GM18511 (cell line): Measurements from ENCODE around the gene STMN1.
"Not testable (repeated sequence)": the region's sequence is repeated elsewhere in the genome, so short reads cannot be mapped to it uniquely, and the experiment has no call there.

Experiments used
- ATAC-seq: cut with Tn5 transposase; IDR thresholded peaks from one replicate; pipeline ENCODE4 v1.9.1; 2021; ENCODE audit warnings: mild to moderate bottlenecking, moderate library complexity; ENCODE audit not compliant: unreplicated experiment

Gene STMN1

DNA sequence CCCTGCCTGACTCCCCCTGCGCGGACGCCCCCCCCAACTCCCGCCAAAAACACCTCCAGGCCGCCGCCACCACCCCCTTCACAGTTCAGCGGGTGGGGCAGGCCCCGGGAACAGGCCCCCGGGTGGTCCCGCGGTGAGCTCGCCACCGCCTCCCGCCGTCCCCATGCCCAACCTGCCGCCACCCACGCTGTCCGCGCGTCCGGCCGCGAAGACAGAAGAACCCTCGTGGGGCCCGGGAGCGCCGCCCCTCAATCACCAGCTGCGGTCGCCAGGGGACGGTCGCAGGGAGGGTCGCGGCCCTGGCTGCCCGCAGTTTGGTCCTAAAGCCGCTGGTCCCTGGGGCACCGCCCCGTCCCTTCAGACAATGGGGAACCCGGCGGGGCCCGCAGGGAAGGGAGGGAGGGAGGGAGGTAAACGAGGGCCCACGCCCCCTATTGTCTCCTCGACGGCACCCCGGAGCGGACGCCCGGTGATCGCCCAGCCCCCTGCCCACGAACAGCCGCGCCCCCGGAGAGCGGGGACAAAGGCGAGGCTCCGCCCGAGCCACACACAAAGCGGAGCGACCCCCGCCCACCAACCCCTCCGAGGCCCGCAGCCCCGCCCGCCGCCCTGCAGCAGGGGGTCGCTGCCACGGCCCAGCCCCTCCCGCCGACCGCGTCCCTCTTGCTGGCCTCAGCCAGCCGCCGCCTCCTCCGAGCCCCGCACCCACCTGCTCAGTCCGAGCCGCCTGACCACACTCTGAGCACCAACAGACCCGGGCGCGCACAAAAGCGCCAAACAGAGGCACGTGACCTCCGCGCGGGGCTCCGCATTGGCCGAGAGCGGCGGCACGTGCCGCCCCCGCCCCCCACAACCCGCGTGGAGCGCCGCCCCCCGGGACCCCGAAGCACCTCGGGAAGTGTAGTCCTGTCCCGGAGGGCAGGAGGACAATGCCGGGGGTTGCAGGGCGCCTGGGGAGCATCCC, at the start of gene STMN1:
STMN1 (minus strand) TSS at position 740 of the 964 bp plus-strand sequence. CDS start 1,743 bp downstream, outside the sequence.
- ATAC-seq, result peak; percentile 72

DNA sequence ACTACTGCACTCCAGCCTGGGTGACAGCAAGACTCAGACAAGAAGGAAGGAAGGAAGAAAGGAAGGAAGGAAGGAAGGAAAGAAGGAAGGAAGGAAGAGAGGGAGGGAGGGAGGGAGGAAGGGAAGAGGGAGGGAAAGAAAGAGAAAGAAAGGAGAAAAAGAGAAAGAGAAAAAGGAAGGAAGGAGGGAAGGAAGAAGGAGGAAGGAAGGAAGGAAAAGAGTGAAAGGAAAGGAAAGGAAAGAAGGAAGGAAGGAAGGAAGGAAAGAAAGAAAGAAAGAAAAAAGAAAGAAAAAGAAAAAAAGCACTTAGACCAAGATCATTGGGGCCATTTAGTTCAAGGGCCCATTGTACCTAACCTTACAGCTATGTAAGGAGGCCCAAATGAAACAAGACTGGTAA, 49.3 kb upstream of the STMN1 start:
- no peak for ATAC-seq

DNA sequence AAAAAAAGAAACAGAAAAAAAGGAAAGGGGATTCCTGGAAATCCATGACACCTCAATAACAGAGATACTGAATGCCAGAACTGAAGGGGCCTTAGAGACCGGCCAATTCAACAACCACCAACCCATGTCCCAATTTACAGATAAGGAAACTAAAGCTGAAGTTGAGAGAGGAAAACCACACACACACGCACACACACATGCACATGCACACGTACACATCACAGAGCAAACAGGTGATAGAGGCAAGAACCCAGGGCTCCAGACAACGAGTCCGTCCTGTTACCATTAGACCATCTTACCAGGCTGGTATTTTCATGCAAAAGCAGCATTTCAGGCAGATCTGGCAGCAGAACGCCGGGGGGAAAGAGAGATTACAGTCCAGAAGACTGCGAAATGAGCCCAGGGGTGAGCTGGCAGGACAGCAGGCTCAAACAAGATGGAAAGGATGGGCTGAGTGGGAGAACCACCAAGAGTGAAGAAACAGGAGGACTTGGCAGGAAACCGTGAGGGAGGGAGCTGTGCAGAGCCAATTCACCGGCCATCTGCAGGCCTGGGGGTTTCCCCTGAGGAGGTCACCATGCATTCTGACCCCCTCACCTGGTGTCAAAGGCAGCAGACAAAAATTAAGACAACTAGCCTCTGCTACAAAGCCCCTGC, 48.2 kb upstream of the STMN1 start:
- no peak for ATAC-seq

DNA sequence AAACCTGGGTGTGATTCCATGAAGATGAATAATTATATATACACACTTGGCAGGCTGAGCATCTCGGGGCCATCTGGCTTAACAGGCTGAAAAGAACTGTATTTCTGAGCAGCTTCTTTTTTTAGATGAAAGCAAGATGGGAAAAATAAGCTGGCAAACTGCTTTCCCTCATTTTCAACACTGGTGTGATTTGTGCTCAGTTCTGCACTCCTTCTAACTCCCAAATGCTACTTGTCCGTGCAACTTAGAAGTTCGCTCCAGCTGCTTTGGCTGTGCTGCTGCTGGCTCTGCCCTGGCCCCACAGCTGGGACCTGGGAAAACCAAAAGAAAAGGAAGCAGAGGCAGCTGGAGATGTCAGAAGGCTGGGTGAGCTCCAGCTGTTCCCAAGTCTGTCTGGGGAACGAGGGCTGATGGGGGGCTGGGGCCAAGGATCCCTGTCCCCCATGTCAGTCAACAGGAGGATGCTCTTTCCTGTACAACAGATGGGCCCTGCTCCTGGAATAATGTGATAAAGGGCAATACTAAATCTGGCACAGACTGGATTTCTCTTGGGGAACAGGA, 46.7 kb upstream of the STMN1 start:
- ATAC-seq, result no peak

DNA sequence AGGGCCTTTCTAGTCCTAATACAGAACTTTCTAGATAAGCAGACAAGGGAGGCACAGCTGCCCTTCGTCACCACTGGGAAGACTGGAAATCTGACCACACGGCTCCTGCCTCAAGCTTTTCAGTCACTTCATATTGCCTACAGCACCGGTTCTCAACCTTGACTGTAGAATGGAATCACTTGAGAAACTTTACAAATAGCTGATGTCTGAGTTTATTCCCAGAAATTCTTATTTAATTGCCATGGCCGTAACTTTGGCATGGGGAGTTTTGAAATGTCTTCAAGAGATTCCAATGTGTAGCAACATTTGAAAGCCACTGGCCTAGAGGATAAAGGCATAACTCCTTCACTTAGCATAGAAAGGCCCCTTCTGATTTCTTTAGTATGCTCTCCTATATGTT, 42.4 kb upstream of the STMN1 start:
- no peak for ATAC-seq

DNA sequence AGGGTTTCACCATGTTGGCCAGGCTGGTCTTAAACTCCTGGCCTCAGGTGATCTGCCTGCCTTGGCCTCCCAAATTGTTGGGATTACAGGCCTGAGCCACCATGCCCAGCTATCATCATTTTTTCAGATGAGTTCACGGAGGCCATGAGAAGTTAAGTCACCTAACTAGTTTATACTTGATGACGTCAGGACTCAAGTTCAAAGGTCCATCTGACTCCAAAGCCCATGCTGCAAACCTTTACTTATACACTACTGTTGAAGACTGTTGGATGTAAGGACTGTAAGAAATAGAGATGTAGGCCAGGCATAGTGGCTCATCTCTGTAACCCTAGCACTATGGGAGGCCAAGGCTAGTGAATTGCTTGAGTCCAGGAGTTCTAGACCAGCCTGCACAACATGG, 40.8 kb upstream of the STMN1 start:
- no peak for ATAC-seq

DNA sequence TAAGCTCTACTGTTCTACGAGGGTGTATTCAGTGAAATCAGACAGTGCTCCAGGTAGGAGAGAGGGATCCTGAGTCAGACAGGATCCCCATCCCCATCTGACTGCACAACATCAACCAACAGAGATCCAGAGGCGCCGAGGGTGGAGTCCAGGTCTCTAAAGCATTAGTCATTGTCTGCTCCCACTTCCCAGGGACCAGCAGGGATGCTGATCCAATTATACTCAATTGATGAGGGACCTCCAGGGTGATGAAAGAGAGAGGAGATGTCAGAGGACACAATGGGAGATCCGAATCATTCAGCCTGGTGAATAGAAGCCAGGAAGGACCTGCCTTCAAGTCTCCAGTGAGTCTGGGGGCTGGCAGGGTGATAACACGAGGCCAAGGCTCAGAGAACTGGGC, 39.5 kb upstream of the STMN1 start:
- ATAC-seq, result no peak

DNA sequence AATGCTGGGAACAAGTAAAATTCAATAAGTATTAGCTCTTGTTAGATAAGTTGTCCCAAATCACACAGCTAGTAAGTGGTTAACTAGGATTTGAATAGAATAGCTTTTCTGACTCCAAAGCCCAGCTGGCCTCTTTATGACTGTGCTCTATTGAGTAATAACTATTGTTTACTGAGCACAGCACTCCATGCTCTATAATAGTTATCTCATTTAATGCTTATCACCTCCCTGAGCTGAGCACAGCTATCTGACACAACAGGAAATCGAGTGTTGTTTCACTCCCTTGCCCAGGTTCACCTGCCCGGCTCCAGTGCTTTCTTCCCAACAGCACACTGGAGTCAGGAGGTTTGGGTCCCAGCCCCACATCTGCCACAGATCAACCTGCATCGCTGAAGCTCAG, 38.8 kb upstream of the STMN1 start:
- ATAC-seq, result no peak

DNA sequence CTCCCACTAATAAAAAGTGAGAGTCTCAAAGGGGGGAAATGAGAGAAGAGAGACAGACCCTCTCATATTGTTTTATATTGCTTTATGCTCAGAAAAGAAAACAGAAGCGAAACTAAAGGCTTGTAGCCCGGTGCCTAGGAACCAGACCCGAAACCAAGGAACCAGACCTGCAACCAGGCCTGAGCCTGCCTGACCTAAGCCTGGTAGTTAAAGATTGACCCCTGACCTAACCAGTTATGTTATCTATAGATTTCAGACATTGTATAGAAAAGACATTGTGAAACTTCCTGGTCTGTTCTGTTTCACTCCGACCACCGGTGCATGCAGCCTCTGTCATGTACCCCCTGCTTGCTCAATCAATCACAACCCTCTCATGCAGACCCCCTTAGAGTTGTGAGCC, 37.3 kb upstream of the STMN1 start:
- ATAC-seq, result not testable (repeated sequence)

DNA sequence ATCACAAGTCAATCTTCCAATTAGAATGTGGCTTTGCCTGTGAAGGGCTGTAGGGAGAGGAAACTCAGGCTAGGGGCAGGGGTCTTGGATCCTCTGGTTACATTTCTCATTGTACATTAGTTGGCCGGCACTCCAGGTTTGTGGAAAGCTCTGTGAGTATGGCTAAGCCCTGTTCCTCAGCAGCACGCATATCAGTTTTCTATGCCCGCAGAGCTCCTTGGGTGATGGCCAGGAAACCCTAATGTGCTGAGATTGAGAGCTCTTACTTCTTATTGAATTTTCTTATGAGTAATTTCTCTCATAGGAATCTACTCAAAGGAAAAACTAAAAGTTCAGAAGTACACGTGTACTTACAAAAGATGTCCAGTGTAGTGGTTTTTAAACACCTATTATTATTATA, 30.7 kb upstream of the STMN1 start:
- no peak for ATAC-seq

DNA sequence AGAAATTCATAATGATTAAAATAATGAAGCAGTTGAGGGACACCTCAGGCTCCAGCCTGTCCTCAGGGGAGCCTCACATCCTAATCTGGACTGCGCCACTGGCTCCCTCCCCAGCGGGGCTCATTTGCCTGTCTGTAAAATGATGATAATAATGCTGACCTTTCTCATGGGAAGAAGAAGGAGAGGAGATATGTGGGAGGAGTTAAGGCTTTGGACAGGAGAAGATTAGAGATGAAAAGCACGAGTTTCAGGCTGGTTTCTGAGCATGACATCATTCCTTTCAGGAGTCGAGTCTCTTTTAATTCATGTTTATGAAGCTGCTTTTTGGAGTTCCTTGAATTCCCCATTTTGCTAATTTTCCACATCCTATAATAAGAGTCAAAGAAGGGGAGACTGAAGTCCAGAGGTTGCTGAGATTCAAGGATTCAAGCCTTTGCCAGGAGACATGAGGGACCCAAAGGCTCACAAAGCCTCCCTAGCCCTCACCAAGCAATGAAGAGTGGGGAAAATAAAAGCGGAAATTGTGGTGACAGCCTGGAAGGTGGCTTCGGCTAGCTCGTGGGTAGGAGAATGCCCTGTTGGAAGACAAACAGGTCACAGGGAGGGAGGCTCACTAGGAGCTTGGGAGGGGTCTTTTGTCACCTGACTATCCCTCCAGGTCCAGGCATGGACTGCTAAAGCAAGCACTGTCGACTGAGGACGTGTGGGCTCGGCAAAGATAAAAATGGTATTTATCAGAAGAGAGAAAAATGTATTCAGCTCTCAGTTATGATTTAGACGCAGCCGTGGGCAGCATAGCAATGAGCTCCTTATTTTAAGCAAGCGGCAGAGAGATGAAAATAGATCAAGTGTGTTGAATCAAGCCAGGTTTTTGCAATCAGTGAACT, 27.5 kb upstream of the STMN1 start:
- no peak for ATAC-seq

DNA sequence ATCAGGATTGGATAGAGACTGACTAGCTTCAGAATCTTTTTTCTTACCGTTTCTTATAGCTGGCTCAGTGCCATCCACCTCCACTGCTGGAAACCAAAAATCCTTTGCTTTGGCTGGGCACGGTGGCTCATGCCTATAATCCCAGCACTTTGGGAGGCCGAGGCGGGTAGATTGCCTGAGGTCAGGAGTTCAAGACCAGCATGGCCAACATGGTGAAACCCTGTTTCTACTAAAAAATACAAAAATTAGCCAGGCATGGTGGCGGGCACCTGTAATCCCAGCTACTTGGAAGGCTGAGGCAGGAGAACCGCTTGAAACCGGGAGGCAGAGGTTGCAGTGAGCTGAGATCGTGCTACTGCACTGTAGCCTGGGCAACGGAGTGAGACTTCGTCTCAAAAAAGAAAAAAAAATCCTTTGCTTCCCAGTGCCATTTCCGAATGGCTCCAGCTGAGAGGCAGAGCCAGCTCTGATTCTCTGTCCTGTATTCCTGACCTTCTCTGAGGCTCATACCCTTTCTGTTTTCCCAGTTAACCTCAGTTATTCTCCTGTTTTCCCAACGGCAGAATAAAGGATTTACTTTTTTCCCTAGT, 26.7 kb upstream of the STMN1 start:
- ATAC-seq, result not testable (repeated sequence)

DNA sequence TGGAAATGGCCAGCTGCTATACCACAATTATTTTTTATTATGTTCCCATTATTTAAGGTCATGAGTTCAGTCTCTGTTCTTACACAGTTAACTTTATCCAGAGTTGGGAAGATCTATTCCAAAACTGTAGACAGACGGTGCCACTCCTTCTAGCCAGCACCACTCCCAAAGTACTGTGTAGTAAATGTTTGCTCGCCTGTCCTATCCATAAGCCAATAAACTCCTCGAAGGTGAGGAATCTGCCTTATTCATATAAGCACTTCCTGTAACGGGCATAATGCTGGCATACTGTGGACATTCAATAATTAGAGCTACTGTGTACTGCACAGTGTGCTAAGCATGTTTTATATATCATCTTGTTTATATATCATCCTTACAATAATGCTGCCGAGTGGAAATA, 26.1 kb upstream of the STMN1 start:
- ATAC-seq, result no peak

DNA sequence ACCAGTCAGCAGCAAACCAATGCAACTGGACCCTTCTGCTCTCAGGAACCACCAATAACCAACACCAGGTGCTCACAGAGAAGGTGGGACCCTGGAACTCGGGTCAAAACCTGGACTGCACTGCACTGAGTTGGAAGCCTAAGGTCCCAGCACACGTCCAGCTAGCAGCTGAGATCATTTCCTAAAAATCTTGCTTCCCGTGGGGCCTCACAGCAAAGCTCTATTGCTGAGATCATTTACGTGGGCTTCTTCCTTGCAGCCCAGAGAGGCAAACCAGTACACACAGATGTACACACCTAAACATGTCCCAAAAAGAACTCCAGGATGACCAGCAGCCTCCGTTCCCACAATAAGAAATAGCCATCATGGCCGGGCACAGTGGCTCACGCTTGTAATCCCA, 22.8 kb upstream of the STMN1 start:
- ATAC-seq, result no peak

DNA sequence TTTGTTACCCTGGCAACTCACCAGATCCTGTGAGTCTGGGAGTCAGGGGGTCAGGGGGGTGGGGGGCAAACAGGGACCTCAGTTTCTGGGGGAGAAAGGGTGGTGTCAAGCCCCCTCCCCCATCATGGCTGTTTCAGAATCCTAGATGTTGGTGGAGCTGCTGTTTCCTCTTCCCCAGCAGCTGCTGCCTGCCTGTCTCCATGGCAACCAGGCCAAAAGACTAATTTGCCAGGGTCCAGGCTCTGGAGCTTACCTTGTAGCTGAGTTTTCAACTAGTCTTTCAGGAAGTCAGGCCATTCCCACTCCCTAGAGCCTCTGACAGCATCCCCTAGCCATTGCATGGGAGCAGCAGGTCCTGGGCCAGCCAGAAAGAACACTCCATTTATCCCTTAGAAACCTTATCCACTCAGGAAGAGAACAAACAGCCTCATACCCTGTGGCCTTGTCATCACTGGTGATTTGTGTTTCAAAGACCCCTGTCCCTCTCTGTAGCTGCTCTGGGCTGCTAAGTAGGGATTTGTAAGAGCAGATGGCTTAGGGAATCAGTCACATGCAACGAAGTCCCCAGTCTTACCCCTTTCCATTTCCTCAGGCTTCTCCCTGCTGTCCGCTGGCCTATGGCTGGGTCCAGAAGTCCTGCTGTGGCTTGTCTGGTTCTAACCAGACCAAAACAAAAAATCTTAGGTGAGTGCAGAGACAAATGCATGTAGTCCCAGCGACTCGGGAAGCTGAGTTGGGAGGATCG, 21.5 kb upstream of the STMN1 start:
- ATAC-seq, result no peak

DNA sequence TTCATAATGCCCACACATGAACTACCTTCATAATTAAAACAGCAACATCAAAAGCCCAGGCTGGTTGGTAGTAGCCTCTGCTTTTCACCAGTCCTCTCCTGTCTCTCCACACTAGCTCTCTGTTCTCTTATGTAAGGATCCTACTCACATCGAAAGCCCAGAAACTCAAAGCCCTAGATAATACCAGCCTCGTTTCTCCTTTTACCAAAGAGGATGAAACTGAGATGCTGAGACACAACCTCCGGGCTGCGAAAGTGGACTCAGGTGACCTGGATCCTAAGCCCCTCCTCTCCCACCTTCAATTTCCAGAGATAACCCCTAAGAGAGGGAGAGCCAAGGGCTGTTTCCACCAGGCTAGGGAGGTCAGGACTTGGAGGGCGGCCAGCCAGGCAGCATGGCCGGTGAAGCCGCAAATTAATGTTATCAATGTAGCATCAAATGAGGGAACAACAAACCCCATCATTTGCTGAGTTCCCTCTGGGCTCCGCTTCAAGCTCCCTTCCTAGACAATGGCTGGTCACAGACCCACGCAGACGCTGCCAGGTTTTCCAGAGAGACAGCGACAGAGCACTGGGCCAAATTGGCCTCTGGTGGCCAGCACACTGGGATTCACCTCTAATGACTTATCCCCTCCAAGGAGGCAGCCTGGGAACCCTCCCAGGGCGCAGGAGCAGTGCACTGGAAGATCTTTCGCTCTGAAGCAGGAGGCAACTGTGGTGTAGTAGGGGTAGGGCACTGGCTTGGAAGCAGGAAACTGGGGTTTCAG, 20.7 kb upstream of the STMN1 start:
- no peak for ATAC-seq

DNA sequence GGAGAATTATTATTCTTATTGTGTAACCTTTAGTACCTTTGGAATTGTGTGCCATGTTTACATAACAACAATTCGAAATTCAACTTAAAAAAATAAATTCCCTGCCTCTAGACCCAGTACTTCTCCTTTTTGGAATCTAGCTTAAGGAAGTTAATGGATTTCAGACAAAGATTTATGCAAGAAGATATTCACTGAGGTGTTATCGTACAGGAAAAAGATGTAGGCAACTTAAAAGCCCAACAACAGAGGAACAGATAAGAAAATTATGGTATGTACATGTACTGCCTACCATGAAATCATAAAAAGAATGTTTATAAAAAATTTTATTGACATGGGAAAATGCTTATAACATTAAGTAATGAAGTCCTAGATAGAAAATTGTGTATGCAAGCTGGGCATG, 18.2 kb upstream of the STMN1 start:
- ATAC-seq, result no peak

DNA sequence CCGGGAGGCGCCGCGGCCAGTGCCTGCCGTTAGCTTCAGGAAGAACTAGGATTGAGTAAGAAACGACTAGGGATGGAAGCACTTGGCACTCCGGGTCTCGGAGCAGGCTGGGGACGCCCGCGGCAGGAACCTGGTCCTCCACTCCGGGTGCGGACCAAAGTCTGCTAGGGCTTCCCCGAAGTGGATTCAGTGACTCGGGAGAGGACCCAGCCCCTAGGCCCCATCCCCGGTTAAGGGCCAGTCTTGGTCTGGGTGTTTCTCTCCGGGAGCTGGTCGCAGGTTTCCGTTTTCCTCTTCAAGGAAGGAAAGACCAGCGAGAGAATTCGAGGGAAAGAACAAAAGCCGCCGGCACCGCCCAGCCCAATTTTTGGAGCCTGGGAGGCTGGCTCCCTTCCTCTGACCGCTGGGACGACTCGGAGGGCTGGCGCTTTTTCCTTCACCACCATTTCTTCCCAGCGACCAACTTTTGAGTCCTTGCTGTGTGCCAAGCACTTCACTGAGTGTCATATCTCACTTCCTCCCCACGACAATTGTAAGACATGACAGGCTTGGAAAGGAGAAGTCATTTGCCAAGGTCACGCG, 16.8 kb upstream of the STMN1 start:
- no peak for ATAC-seq
